ENCODE results near the gene SLC1A4.

- TF ChIP-seq REST (IDR thresholded peaks at IDR 0.05; ENCODE audit: insufficient read depth in 1 of 2, low read depth in 2 of 2, low read length in 2 of 2) (no peak), POLR2AphosphoS5 (IDR thresholded peaks at IDR 0.05; ENCODE audit: low read depth, low read length) (no peak), TAF1 (IDR thresholded peaks at IDR 0.05; ENCODE audit: borderline replicate concordance, insufficient read depth, low read length) (no peak), SIN3A (IDR thresholded peaks at IDR 0.05; ENCODE audit: borderline replicate concordance, insufficient read depth, low read length) (no peak), FOXP2 (optimal IDR thresholded peaks at IDR 0.05; ENCODE audit: borderline replicate concordance, extremely low read depth, extremely low read length, insufficient read depth) (no peak)
These were observed 36.4 kb upstream of the SLC1A4 start for GRCh38 chr2:64952511-64953482.
